Kidney capillary endothelial cell (primary cell): ENCODE results near the gene RETREG2.
A peak's percentile ranks its signal among the peaks of the same experiment; 100 is the strongest.
"Not testable (repeated sequence)": the region's sequence is repeated elsewhere in the genome, so short reads cannot be mapped to it uniquely, and the experiment has no call there.

Source experiments
- DNase-seq: peaks from one replicate; pipeline ENCODE4 v3.0.0-alpha.2; 2018; ENCODE audit warnings: low spot score

Gene RETREG2

DNA sequence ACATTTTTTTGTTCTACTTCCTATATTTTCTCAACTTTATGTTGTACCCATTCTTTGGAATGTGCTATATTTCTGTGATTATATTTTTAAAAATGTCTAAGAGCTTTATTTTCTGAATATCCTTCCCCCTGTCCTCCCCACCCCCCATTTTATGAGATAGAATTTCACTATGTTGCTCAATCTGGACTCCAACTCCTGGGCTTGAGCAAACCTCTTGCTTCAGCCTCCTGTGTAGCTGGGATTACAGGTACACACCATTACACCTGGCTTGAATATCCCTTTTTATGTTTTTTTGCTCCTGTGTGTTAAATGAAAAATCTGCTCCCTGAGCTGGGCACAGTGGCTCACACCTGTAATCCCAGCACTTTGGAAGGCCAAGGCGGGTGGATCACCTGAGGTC, 19.3 kb downstream of the RETREG2 start:
- DNase-seq = no peak

DNA sequence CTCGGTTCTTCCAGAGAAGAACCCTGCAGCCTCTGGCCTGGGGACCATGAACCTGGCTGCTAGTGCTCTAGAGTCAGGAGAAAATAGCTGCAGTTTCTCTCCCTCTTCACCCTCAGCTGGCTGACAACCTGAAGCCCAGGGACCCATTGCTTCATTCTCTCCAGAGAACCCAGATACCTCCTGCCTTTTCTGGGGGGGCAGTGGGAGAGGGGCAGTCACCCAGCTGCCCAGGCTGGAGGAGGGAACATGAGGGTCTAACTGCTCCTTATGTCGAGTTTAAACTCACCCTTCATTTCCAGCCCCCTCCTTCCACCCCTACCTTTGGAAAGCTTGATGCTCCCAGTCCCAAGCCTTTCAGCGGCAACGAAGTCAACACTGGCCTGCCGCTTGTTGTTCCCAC, 20.9 kb downstream of the RETREG2 start:
- DNase-seq = no peak

GRCh38 chr2:219199470-219200211, 21.6 kb downstream of the RETREG2 start:
- DNase-seq = no peak

DNA sequence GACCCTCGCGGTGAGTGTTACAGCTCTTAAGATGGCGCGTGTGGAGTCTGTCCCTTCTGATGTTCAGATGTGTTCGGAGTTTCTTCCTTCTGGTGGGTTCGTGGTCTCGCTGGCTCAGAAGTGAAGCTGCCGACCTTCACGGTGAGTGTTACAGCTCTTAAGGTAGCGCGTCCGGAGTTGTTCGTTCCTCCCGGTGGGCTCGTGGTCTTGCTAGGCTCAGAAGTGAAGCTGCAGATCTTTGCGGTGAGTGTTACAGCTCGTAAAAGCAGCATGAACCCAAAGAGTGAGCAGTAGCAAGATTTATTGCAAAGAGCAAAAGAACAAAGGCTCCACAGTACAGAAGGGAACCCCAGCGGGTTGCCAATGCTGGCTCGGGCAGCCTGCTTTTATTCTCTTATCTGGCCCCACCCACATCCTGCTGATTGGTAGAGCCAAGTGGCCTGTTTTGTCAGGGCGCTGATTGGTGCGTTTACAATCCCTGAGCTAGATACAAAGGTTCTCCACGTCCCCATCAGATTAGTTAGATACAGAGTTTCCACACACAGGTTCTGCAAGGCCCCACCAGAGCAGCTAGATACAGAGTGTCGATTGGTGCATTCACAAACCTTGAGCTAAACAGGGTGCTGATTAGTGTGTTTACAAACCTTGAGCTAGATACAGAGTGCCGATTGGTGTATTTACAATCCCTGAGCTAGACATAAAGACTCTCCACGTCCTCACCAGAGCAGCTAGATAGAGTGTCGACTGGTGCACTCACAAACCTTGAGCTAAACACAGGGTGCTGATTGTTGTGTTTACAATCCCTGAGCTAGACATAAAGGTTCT, 22.6 kb downstream of the RETREG2 start:
- DNase-seq = not testable (repeated sequence)

- DNase-seq = not testable (repeated sequence)
These were observed 23.3 kb downstream of the RETREG2 start for GRCh38 chr2:219201331-219201730.

DNA sequence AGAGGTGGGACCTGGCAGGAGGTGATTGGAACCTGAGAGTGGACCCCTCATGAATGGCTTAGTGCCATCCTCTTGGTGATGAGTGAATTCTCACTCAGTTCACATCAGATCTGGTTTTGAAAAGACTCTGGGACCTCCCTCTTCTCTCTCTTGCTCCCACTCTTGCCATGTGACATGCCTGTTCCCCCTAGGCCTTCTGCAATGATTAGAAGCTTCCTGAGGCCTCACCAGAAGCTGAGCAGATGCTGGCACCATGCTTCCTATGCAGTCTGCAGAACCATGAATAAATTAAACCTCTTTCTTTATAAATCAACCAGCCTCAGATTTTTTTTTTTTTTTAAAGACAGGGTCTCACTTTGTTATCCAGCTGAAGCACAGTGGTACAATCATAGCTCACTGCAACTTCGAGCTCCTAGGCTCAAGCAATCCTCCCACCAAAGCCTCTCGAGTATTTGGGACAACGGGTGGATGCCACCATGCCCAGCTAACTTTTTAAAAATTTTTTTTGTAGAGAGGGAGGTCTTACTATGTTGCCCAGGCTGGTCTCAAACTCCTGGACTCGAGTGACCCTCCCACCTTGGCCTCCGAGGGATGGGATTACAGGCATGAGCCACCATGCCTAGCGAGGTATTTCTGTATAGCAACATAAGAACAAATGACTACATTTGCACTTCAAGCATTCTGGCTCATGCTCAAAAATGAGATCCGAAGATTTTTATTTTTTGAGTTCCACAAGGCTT, 26.5 kb downstream of the RETREG2 start:
- DNase-seq = no peak

GRCh38 chr2:219205165-219205538, 27.1 kb downstream of the RETREG2 start:
- DNase-seq = no peak

DNA sequence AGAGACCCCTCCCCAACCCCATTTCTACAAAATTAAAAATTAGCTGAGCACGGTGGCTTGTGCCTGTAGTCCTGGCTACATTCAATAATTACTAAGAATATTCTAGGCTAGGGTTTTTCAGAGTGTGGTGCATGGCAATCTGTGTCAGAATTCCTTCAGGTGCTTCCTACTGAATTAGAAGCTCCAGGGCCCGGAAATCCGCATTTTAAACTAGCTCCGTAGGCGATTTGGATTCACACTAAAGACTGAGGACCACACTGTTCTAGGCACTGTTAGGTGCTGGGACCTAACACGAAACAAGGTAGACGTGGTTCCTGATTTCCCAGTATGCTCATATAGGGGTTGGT, 27.9 kb downstream of the RETREG2 start:
- no peak for DNase-seq

GRCh38 chr2:219206328-219207133, 28.5 kb downstream of the RETREG2 start, which contains the start of gene ZFAND2B:
ZFAND2B (plus strand) TSS chr2:219206782; CDS start chr2:219206988, 206 bp downstream.
- DNase-seq = peak; percentile 87

DNA sequence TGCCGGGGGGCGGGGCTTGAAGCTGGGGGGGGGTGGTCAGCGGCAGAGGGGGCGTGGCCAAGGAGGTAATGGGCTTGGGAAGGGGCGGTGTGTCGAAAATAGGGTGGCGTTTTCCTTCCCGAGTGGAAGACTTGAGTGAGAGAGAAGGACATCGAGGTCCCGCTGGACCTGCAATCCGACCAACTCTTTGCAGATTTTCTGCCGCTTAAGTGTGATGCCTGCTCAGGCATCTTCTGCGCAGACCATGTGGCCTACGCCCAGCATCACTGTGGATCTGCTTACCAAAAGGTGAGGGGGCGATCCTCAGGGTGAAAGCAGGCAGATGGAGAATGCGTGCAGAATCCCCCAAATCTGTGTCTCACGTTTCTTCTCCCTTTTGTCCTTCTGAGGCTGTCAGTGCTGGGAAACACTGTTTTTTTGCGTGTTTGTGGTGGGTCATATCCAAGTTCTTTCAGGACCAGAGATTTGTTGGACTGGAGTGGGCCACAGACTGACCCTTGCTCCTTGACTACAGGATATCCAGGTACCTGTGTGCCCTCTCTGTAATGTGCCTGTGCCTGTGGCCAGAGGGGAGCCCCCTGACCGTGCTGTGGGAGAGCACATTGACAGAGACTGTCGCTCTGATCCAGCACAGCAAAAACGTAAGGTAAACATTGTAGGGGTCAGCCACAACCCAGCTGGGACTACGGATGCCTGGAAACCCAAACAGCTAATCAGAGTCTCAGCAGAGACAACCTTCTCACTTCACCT, 29.2 kb downstream of the RETREG2 start:
- DNase-seq = no peak

DNA sequence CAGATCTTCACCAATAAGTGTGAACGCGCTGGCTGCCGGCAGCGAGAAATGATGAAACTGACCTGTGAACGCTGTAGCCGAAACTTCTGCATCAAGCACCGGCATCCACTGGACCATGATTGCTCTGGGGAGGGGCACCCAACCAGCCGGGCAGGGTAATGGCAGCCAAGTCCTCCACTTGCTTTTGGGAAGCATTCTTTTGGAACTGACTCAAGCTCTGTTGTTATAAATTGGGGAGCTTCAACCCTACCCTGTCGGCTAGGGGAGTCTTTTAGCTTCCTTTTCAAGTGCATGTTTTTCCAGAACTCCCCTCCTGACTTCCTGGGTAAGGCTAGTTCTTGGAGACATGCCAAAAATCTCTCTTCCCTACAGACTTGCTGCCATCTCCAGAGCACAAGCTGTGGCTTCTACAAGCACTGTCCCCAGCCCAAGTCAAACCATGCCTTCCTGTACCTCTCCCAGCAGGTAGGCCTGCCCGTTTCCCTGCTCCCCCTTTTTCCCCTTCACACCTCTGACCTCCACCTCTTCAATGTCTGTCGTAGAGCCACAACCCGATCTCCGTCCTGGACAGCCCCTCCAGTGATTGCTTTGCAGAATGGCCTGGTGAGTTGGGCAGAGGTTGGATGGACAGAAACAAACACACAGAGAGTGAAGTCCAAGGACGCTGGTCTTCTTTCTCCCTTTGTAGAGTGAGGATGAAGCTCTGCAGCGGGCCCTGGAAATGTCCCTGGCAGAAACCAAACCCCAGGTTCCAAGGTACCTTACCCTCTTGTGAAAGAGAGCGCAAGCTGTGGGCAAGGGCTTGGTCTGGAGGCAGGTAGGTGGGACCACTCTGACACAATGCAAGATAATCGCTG, 30.0 kb downstream of the RETREG2 start:
- no peak for DNase-seq

DNA sequence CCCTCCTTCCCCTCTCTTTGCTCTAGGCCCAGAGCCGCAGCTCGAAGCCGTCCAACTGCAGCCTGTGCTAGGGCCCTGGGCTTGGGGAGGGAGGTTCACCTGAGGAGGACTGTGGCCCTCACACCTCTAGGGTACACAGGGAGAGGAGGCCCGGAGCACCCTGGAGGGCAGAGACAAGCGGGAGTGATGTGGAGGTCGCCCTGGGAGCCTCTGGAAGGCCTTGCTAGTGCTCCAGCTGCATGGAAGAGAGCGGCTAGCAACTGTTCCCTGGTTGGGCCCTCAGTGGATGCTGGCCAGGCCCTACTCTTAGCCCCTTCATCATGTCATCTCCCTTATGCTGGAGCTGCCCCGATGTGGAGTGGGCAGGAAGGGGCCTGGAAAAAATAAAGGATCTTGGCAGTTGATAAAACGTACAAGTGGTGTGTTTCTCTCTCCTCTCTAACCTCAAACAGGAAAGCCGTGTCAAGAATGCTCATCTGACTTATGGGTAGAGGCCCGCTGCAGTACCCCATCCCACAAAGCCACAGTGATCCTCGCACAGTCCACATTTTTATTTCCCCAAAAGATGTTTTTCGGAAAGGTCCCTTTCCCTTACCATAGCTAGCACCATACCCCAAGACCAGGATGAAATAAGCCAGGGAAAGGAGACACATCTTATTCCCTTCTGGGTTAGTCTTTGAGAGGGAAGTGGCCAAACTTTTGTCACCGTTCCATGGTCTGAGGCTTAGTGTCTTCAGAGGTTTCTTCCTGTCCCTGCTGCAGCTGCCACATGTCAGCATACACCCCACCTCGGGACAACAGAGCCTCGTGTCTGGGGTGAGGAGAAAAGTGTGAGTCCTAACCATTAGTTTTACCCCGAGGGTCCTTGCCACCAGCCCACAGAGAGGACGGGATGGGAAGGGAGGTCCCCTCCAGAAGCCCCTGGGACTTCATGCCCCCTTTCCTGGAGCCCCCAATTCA, 31.4 kb downstream of the RETREG2 start:
- no peak for DNase-seq

GRCh38 chr2:219210196-219210885, 32.3 kb downstream of the RETREG2 start:
- DNase-seq = no peak

DNA sequence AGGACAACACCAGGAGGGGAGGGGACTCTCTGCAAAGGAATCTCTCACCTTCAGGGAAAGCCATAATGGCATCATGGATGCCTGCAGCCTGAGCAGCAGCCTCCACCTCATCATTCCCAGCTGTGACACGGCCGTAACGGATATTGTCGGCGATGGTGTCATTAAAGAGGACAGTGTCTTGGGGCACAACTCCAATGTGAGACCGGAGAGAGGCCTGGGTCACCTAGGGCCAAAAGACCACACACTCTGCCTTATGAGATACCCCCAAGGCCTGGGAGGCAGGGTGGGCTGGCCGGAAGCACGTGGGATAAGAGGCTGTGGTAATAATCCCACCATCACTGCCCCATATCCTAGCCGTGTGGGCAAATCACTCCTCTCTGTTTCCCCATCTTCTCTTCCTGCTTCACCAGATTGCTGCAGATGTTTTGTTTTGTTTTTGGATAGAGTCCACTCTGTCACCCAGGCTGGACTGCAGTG, 32.8 kb downstream of the RETREG2 start:
- DNase-seq = no peak

GRCh38 chr2:219213026-219213415, 34.9 kb downstream of the RETREG2 start:
- no peak for DNase-seq

GRCh38 chr2:219213486-219214071, 35.5 kb downstream of the RETREG2 start:
- no peak for DNase-seq

DNA sequence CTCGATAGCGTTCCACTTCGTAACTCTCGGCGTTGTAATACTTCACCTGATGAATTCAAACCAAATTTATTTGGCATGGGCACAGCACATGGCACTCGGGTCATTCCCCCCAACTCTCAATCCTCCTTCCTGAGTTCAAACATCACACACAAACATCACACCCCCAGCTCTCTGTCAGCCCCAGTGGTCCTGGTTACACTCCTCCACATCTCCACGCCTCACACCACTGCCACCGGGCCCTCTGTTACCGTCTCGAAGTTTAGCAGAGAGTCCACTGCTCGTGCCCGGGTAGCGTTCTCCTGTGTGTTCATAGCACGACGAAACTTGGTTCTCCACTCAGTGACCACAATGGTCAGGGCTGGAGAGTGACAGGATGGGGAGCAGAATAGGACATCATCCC, 36.1 kb downstream of the RETREG2 start:
- no peak for DNase-seq

DNA sequence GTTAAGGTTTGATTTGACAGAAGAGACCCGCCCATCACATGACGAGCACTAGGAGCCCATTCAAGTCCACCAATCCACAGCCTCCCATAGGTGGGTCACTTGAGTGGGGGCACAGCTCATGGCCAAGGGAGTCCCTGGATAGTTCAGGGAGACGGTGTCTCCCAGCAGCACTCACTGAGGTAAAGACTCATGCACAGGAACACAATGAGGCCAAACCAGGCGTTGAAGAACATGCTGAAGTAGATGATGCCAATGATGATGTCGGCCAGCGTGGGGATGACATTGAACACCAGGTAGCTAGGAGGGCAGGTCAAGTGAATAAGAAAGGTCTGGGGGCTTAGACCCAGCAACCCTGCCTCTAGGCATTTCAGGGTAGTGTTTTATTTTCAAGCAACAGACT, 36.7 kb downstream of the RETREG2 start:
- no peak for DNase-seq
